Naive thymus-derived CD4-positive, alpha-beta T cell (primary cell): ENCODE data around the gene CD7. TPM values are rescaled to one million over a fixed set of nuclear protein-coding genes. Genes with fewer than 3 reads are reported as not detected.
A peak's percentile ranks its signal among the peaks of the same experiment; 100 is the strongest.

ENCODE experiments used
- ATAC-seq: fragments of 150-1000 bp; cut with Tn5 transposase; 2 replicates; pipeline ENCODE4 v1.10.0; 2021; ENCODE audit warnings: mild to moderate bottlenecking, moderate library complexity
- CTCF ChIA-PET: fragments of 350-600 bp; sonication (Branson Sonifier 250); formaldehyde crosslinking; loops from one replicate; lab custom pipeline; 2021; ENCODE audit warnings: antibody characterized with exemption; lab: Charles Lee
- POLR2A ChIA-PET: fragments of 350-600 bp; sonication (Branson Sonifier 250); formaldehyde crosslinking; loops from one replicate; lab custom pipeline; 2021; ENCODE audit warnings: antibody characterized with exemption, inconsistent platforms; lab: Charles Lee
- DNase-seq, 9 donors: peaks; one replicate each; pipeline versions ENCODE4 v3.0.0 to v3.0.0-alpha.2; 2020 to 2022; ENCODE audit warnings: mixed read lengths in 1 of 9
- H3K27ac ChIP-seq: one replicate; pipeline ENCODE4 v1.7.0; 2013; ENCODE audit warnings: mild to moderate bottlenecking, low read depth, low read length, moderate library complexity
- H3K27me3 ChIP-seq, 2 donors: one replicate each; pipeline ENCODE4 v1.7.0; 2013; ENCODE audit warnings: low read length in 2 of 2, mild to moderate bottlenecking in 2 of 2, moderate library complexity in 2 of 2; ENCODE audit not compliant: control insufficient read depth in 2 of 2, insufficient read depth in 2 of 2
- H3K36me3 ChIP-seq, 3 experiments: 1 replicate in 2 of 3; 2 replicates in 1 of 3; pipeline ENCODE4 v1.7.0; 2013; ENCODE audit warnings: low read length in 3 of 3, mild to moderate bottlenecking in 3 of 3, moderate library complexity in 1 of 3; ENCODE audit not compliant: insufficient read depth in 3 of 3, control insufficient read depth in 2 of 3
- H3K4me1 ChIP-seq, 2 donors: one replicate each; pipeline ENCODE4 v1.7.0; 2013; ENCODE audit warnings: low read length in 2 of 2, mild to moderate bottlenecking in 2 of 2, moderate library complexity in 1 of 2; ENCODE audit not compliant: control insufficient read depth in 2 of 2, insufficient read depth in 2 of 2
- H3K4me3 ChIP-seq: 2 replicates; pipeline ENCODE4 v1.7.0; 2013; ENCODE audit warnings: mild to moderate bottlenecking, low read length
- H3K9me3 ChIP-seq, 3 experiments: 1 replicate in 2 of 3; 2 replicates in 1 of 3; pipeline ENCODE4 v1.7.0; 2013; ENCODE audit warnings: low read length in 3 of 3; ENCODE audit not compliant: control insufficient read depth in 2 of 3
- H3K27ac Mint-ChIP-seq, 9 donors: one replicate each; pipeline ENCODE4 v1.8.0; 2020 to 2022; ENCODE audit warnings: mixed read lengths in 9 of 9, mild to moderate bottlenecking in 8 of 9, moderate library complexity in 5 of 9, inconsistent platforms in 2 of 9
- H3K27me3 Mint-ChIP-seq, 5 donors: one replicate each; pipeline ENCODE4 v1.8.0; 2021 to 2022; ENCODE audit warnings: mixed read lengths in 5 of 5, mild to moderate bottlenecking in 1 of 5
- H3K36me3 Mint-ChIP-seq, 5 donors: one replicate each; pipeline ENCODE4 v1.8.0; 2020 to 2022; ENCODE audit warnings: mixed read lengths in 5 of 5, mild to moderate bottlenecking in 3 of 5, inconsistent platforms in 1 of 5
- H3K4me1 Mint-ChIP-seq, 7 donors: one replicate each; pipeline ENCODE4 v1.8.0; 2020 to 2022; ENCODE audit warnings: mixed read lengths in 7 of 7, mild to moderate bottlenecking in 3 of 7, inconsistent platforms in 1 of 7
- H3K4me3 Mint-ChIP-seq, 10 donors: one replicate each; pipeline ENCODE4 v1.8.0; 2020 to 2022; ENCODE audit warnings: mild to moderate bottlenecking in 10 of 10, mixed read lengths in 10 of 10, moderate library complexity in 6 of 10, inconsistent platforms in 2 of 10
- H3K9me3 Mint-ChIP-seq, 11 donors: one replicate each; pipeline ENCODE4 v1.8.0; 2020 to 2022; ENCODE audit warnings: mixed read lengths in 11 of 11, mild to moderate bottlenecking in 4 of 11, inconsistent platforms in 1 of 11, moderate library complexity in 1 of 11
- intact Hi-C, 2 donors: fragments of 100-400 bp; cut with micrococcal nuclease; formaldehyde crosslinking; loops; one replicate each; pipeline ENCODE4 v1.15.1; 2023
- polyA plus RNA-seq, 2 donors: library from polyadenylated mRNA; unstranded; fragments of 300-500 nt; fragmentation: Illumina TruSeq; gene quantifications; one replicate each; pipeline ENCODE4 v1.2.3, GENCODE V29; 2021
- total RNA-seq, 6 experiments: library from RNA in 5 of 6; stranded (reverse) in 5 of 6; gene quantifications; 1 replicate in 5 of 6; 2 replicates in 1 of 6; pipeline ENCODE4 v1.2.3 and lab custom pipeline; 2021 to 2026

Gene CD7
- total and polyA plus RNA-seq, 7 experiments from 2014 or later: 61.9 to 390 (median 169) TPM

DNA sequence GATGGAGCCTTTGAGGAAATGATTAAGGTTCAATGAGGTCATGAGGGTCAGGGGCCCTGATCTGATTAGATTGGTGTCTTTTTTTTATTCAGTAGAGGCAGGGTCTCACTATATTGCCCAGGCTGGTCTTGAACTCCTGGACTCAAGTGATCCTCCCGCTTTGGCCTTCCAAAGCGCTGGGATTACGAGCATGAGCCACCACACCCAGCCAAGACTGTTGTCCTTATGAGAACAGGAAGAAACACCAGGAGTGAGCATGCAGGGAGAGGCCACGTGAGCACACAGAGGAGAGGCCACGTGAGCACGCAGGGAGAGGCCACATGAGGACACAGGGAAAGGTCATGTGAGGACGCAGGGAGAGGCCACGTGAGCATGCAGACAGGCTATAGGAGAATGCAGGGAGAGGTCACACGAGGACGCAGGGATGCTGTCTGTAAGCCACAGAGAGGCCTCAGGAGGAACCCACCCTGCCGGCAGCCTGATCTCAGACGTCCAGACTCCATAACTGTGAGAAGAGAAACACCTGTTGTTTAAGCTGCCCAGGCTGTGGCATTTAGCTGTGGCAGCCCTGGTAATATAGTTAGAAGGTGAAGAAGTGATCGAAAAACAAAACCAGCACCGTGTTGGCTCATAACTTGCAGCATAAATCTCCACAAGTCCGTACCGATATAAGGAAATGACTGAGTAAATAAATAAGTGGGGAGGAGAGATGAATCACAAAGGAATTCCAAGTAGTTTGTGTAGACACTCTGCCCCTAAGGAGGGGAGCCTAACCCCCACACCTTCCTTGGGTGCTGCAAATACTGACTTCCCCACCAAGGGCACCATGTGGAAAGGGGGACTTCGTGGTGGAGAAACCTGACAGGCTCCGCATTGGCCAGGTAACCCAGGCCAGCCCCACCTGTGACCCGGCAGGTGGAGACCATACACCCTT is 29.3 kb downstream of the CD7 start:
- no peak overlapping the region for H3K27ac ChIP-seq
- no peaks in the 10 kb centered on the region for H3K27me3 ChIP-seq
- POLR2A ChIA-PET: interaction anchor here (1.0 kb wide), 1 partner anchor 10 kb away, joined by 4 read pairs; no protein-coding TSS in a partner anchor
- DNase-seq (no peak), ATAC-seq (no peak)
- H3K36me3 Mint-ChIP-seq: no peaks in the 10 kb centered on the region
- no peaks in the 10 kb centered on the region for H3K36me3 ChIP-seq
- peak overlapping the region in 5 of 9 donors; percentile 8 to 67 (median 38) for H3K27ac Mint-ChIP-seq
- no peaks in the 10 kb centered on the region for H3K9me3 Mint-ChIP-seq
- peak overlapping the region in 1 of 10 donors; percentile 42 for H3K4me3 Mint-ChIP-seq
- CTCF ChIA-PET: no interaction called here
- no peak overlapping the region for H3K4me3 ChIP-seq
- H3K9me3 ChIP-seq: no peaks in the 10 kb centered on the region
- no peaks in the 10 kb centered on the region for H3K27me3 Mint-ChIP-seq
- intact Hi-C loops: loop anchor here in 1 of 2 donors (1.0 kb wide), 1 partner anchor 15 kb away; the partner anchor contains the start of gene CSNK1D
- H3K4me1 Mint-ChIP-seq: peaks cover 4 to 20% (median 12%) of the 10 kb centered on the region in 7 donors
- peaks cover 4 to 7% of the 10 kb centered on the region in 2 donors for H3K4me1 ChIP-seq

DNA sequence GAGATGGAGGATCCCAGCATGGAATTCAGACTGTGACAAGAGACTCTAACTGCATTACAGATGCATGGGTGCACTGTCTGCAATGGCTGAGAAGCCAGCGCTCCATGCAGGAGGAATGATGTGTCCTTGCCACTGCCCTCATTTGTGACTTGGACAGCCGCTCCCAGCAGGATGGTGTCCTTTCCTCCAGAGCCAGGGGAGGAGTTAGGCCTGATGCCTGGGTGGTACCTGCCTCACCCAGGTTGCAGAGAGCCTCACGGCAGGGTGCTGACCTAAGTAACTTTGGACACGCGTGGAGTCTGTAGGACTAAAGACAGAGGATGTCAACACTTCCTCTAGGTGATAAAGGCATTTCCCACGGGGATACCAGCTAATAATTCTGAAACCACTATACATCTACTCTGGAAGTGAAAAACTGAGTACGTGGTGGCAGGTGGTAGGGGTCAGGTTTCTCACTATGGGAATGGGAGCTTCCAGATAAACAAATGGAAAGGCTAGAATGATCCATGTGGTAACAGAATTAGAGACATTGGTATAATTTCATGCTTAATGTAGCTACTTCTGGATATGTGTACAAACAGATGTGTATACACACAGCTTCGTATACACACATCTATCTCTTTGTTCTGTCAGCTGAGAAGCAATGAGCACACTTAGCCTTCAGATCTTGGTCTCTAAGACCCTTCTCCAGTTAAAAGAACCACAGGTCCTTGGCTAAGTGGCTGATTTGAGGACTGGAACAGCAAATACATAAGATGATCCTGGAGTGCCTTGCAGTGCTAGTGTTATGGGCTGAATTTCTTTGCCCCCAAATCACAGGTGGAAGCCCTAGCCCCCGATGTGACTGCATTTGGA is 30.2 kb downstream of the CD7 start:
- intact Hi-C loops: no loop called here
- no peak overlapping the region for H3K4me3 ChIP-seq
- ChIA-PET CTCF (interaction anchor here (0.6 kb wide), 1 partner anchor 62 kb away, joined by 3 read pairs; no protein-coding TSS in a partner anchor), POLR2A (no interaction called here)
- Mint-ChIP-seq H3K27ac (peak overlapping the region in 3 of 9 donors; percentile 8 to 67 (median 36)), H3K4me3 (no peak overlapping the region), H3K36me3 (no peaks in the 10 kb centered on the region), H3K4me1 (peaks cover 4 to 20% (median 8%) of the 10 kb centered on the region in 7 donors), H3K9me3 (no peaks in the 10 kb centered on the region), H3K27me3 (no peaks in the 10 kb centered on the region)
- no peaks in the 10 kb centered on the region for H3K36me3 ChIP-seq
- no peak overlapping the region for H3K27ac ChIP-seq
- ATAC-seq (no peak), DNase-seq (no peak)
- H3K9me3 ChIP-seq: no peaks in the 10 kb centered on the region
- H3K4me1 ChIP-seq: peaks cover 4 to 7% of the 10 kb centered on the region in 2 donors
- no peaks in the 10 kb centered on the region for H3K27me3 ChIP-seq

DNA sequence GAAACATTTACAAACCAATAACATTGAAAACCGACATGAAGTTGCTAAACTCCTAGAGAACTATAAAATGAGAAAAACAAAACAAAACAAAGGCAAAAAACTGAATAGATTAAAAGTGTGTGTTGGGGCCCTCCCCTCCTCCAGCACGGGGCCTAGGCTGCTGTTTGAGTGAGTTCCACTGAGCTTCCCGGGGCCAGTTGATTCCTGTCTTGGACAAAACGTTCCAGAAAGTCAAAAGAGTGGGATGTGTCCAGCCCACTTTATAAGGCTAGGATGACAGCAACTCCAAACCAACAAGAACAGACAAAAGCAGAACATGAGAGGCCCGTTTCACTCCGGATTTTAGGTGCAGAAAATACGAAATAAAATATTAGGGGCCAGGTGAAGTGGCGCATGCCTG is 32.3 kb downstream of the CD7 start:
- Mint-ChIP-seq H3K9me3 (no peaks in the 10 kb centered on the region), H3K4me1 (peaks cover 0 to 24% (median 12%) of the 10 kb centered on the region in 7 donors), H3K27ac (no peak overlapping the region), H3K36me3 (no peaks in the 10 kb centered on the region), H3K4me3 (no peak overlapping the region), H3K27me3 (no peaks in the 10 kb centered on the region)
- DNase-seq (no peak), ATAC-seq (no peak)
- intact Hi-C loops: no loop called here
- CTCF ChIA-PET: no interaction called here
- no peaks in the 10 kb centered on the region for H3K27me3 ChIP-seq
- no peak overlapping the region for H3K4me3 ChIP-seq
- H3K4me1 ChIP-seq: peaks cover 0 to 10% of the 10 kb centered on the region in 2 donors
- no peak overlapping the region for H3K27ac ChIP-seq
- POLR2A ChIA-PET: interaction anchor here (1.5 kb wide), 1 partner anchor 79 kb away, joined by 4 read pairs; no protein-coding TSS in a partner anchor
- H3K9me3 ChIP-seq: no peaks in the 10 kb centered on the region
- no peaks in the 10 kb centered on the region for H3K36me3 ChIP-seq

- CTCF ChIA-PET: interaction anchor here (0.6 kb wide), 1 partner anchor 299 kb away, joined by 3 read pairs; no protein-coding TSS in a partner anchor
- ATAC-seq: peak; percentile 75
- H3K4me3 Mint-ChIP-seq: no peak overlapping the region
- H3K4me1 Mint-ChIP-seq: peaks cover 0 to 26% (median 12%) of the 10 kb centered on the region in 7 donors
- no peaks in the 10 kb centered on the region for H3K9me3 Mint-ChIP-seq
- no peaks in the 10 kb centered on the region for H3K36me3 Mint-ChIP-seq
- Histone ChIP-seq H3K36me3 (no peaks in the 10 kb centered on the region), H3K4me1 (peaks cover 0 to 10% of the 10 kb centered on the region in 2 donors), H3K4me3 (no peak overlapping the region), H3K9me3 (no peaks in the 10 kb centered on the region), H3K27ac (no peak overlapping the region), H3K27me3 (no peaks in the 10 kb centered on the region)
- no peaks in the 10 kb centered on the region for H3K27me3 Mint-ChIP-seq
- H3K27ac Mint-ChIP-seq: no peak overlapping the region
- POLR2A ChIA-PET: interaction anchor here (0.5 to 1.2 kb wide), 2 partner anchors 9 to 98 kb away, joined by 3 to 6 read pairs; no protein-coding TSS in a partner anchor
- DNase-seq: peak in 1 of 9 donors; percentile 63
- intact Hi-C loops: no loop called here
These were observed 34.1 kb downstream of the CD7 start for GRCh38 chr17:82283208-82283749.

GRCh38 chr17:82282239-82283207 is 34.9 kb downstream of the CD7 start:
- no peak overlapping the region for H3K27ac ChIP-seq
- no peaks in the 10 kb centered on the region for H3K27me3 ChIP-seq
- no peak overlapping the region for H3K27ac Mint-ChIP-seq
- H3K9me3 Mint-ChIP-seq: no peaks in the 10 kb centered on the region
- no peaks in the 10 kb centered on the region for H3K36me3 Mint-ChIP-seq
- H3K9me3 ChIP-seq: no peaks in the 10 kb centered on the region
- H3K4me3 ChIP-seq: no peak overlapping the region
- H3K36me3 ChIP-seq: no peaks in the 10 kb centered on the region
- no peaks in the 10 kb centered on the region for H3K27me3 Mint-ChIP-seq
- intact Hi-C loops: no loop called here
- ChIA-PET POLR2A (interaction anchor here (0.5 kb wide), 2 partner anchors 34 to 97 kb away, joined by 3 read pairs; no protein-coding TSS in a partner anchor), CTCF (interaction anchor here (0.6 kb wide), 1 partner anchor 299 kb away, joined by 3 read pairs; no protein-coding TSS in a partner anchor)
- H3K4me1 Mint-ChIP-seq: peaks cover 0 to 24% (median 8%) of the 10 kb centered on the region in 7 donors
- DNase-seq (no peak), ATAC-seq (no peak)
- H3K4me1 ChIP-seq: peaks cover 0 to 10% of the 10 kb centered on the region in 2 donors
- H3K4me3 Mint-ChIP-seq: no peak overlapping the region
